Panc1 (cell line): ENCODE measurements around the gene SNAP25.

Experiments used
- POLR2AphosphoS5 ChIP-seq: IDR thresholded peaks from 2 replicates; pipeline ENCODE4 v1.6.1; 2012; ENCODE audit warnings: mild to moderate bottlenecking, low read depth, low read length, moderate library complexity
- SIN3A ChIP-seq: IDR thresholded peaks from 2 replicates; pipeline ENCODE4 v1.6.1; 2012; ENCODE audit warnings: low read depth, mild to moderate bottlenecking, low read length, moderate library complexity, borderline replicate concordance; ENCODE audit not compliant: insufficient read depth
- TCF7L2 ChIP-seq: IDR thresholded peaks from 2 replicates; pipeline ENCODE4 v1.6.1; 2011; ENCODE audit warnings: mild to moderate bottlenecking, low read depth, low read length, inconsistent platforms
- TF ChIP-seq, protein P1 (sequence below): fragments of 450-650 bp; IDR thresholded peaks from 2 replicates; pipeline ENCODE4 v1.5.1; 2017; ENCODE audit warnings: mild to moderate bottlenecking
- TF ChIP-seq, protein P2 (sequence below), 2 experiments: IDR thresholded peaks; 2 replicates each; pipeline ENCODE4 v1.6.1; 2011 to 2012; ENCODE audit warnings: low read depth in 2 of 2, control low read depth in 1 of 2, low read length in 1 of 2, mild to moderate bottlenecking in 1 of 2, moderate library complexity in 1 of 2; ENCODE audit not compliant: insufficient read depth in 1 of 2

DNA sequence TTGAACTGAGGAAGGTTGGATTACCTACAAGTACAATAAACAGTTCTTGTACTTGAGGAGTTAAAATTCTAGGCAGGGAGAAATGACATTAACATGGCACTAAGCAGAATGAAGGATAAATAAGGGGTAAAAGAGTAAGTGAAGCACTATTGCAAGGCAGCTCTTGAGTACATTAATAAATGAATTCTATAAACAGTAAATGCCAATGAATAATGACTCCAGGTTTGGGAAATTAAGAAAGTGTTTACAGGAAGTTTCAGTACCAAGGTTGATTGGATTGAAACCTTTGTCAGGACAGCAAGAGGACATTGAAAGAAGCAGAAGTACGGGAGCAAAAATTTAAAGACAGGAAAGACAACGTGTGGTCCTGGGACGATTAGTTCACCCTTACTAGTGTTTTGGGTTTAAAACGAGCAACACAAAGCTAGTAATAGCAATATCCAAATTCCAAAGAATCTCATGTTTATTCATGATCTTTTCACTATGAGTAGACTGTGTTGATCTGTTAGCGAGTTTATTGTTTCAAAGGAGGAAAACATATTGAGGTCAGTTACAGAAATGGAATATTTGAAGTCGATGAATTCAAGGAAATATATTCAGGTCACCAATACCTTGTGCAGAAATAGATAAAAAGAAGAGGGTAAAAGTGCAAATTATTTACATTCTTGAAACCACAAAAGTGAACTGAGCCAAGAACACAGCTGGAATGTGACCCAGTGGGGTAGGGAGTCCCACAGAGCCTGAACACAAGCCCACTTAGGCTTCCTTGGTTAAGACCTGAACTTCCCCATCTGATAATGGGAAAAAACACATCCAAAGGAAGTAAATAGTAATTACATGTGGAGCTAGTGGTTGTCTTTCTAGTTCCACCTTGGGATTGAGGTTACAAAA, 134.5 kb downstream of the SNAP25 start:
- TF ChIP-seq POLR2AphosphoS5 = no peak
- TF ChIP-seq, protein P1, sequence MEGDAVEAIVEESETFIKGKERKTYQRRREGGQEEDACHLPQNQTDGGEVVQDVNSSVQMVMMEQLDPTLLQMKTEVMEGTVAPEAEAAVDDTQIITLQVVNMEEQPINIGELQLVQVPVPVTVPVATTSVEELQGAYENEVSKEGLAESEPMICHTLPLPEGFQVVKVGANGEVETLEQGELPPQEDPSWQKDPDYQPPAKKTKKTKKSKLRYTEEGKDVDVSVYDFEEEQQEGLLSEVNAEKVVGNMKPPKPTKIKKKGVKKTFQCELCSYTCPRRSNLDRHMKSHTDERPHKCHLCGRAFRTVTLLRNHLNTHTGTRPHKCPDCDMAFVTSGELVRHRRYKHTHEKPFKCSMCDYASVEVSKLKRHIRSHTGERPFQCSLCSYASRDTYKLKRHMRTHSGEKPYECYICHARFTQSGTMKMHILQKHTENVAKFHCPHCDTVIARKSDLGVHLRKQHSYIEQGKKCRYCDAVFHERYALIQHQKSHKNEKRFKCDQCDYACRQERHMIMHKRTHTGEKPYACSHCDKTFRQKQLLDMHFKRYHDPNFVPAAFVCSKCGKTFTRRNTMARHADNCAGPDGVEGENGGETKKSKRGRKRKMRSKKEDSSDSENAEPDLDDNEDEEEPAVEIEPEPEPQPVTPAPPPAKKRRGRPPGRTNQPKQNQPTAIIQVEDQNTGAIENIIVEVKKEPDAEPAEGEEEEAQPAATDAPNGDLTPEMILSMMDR = no peak
- TF ChIP-seq, protein P2, sequence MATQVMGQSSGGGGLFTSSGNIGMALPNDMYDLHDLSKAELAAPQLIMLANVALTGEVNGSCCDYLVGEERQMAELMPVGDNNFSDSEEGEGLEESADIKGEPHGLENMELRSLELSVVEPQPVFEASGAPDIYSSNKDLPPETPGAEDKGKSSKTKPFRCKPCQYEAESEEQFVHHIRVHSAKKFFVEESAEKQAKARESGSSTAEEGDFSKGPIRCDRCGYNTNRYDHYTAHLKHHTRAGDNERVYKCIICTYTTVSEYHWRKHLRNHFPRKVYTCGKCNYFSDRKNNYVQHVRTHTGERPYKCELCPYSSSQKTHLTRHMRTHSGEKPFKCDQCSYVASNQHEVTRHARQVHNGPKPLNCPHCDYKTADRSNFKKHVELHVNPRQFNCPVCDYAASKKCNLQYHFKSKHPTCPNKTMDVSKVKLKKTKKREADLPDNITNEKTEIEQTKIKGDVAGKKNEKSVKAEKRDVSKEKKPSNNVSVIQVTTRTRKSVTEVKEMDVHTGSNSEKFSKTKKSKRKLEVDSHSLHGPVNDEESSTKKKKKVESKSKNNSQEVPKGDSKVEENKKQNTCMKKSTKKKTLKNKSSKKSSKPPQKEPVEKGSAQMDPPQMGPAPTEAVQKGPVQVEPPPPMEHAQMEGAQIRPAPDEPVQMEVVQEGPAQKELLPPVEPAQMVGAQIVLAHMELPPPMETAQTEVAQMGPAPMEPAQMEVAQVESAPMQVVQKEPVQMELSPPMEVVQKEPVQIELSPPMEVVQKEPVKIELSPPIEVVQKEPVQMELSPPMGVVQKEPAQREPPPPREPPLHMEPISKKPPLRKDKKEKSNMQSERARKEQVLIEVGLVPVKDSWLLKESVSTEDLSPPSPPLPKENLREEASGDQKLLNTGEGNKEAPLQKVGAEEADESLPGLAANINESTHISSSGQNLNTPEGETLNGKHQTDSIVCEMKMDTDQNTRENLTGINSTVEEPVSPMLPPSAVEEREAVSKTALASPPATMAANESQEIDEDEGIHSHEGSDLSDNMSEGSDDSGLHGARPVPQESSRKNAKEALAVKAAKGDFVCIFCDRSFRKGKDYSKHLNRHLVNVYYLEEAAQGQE (IDR thresholded peaks at IDR 0.05; ENCODE audit: insufficient read depth in 1 of 2, low read depth in 2 of 2, low read length in 1 of 2) = no peak
- no peak for TF ChIP-seq TCF7L2
- TF ChIP-seq SIN3A = no peak
